ENCODE measurements around the gene RTF1.
"Not testable (repeated sequence)": the region's sequence is repeated elsewhere in the genome, so short reads cannot be mapped to it uniquely, and the experiment has no call there.

RTF1 gene

GRCh38 chr15:41465822-41466421 lies 49.0 kb downstream of the RTF1 start:
- DNase-seq (ENCODE audit: low read depth), result peak; percentile 72
- H3K4me3 ChIP-seq (ENCODE audit: low read depth, low read length), result no peak overlapping the region
- TF ChIP-seq CTCF (IDR thresholded peaks at IDR 0.05; ENCODE audit: insufficient read depth, low read depth, low read length, missing control alignments), result peak; percentile 98

- TF ChIP-seq CTCF (IDR thresholded peaks at IDR 0.05; ENCODE audit: insufficient read depth, low read depth, low read length, missing control alignments), result no peak
- H3K4me3 ChIP-seq (ENCODE audit: low read depth, low read length), result no peak overlapping the region
- DNase-seq (ENCODE audit: low read depth), result no peak
Measured at GRCh38 chr15:41466711-41467110, 49.8 kb downstream of the RTF1 start.

- not testable (repeated sequence) for DNase-seq (ENCODE audit: low read depth); H3K4me3 ChIP-seq (ENCODE audit: low read depth, low read length)
Measured at GRCh38 chr15:41469644-41470043, 52.7 kb downstream of the RTF1 start.

GRCh38 chr15:41473418-41473817 lies 56.5 kb downstream of the RTF1 start:
- no peak for DNase-seq (ENCODE audit: low read depth)
- no peak overlapping the region for H3K4me3 ChIP-seq (ENCODE audit: low read depth, low read length)
- no peak for TF ChIP-seq CTCF (IDR thresholded peaks at IDR 0.05; ENCODE audit: insufficient read depth, low read depth, low read length, missing control alignments)

GRCh38 chr15:41474436-41474835 lies 57.5 kb downstream of the RTF1 start:
- no peak for TF ChIP-seq CTCF (IDR thresholded peaks at IDR 0.05; ENCODE audit: insufficient read depth, low read depth, low read length, missing control alignments)
- DNase-seq (ENCODE audit: low read depth), result no peak

GRCh38 chr15:41474941-41475340 lies 58.0 kb downstream of the RTF1 start:
- no peak for TF ChIP-seq CTCF (IDR thresholded peaks at IDR 0.05; ENCODE audit: insufficient read depth, low read depth, low read length, missing control alignments)
- DNase-seq (ENCODE audit: low read depth), result no peak
- no peak overlapping the region for H3K4me3 ChIP-seq (ENCODE audit: low read depth, low read length)

More at GRCh38 chr15:41474436-41474835, 57.5 kb downstream of the RTF1 start:
- no peak overlapping the region for H3K4me3 ChIP-seq (ENCODE audit: low read depth, low read length)

- TF ChIP-seq CTCF (IDR thresholded peaks at IDR 0.05; ENCODE audit: insufficient read depth, low read depth, low read length, missing control alignments), result no peak
- no peak for DNase-seq (ENCODE audit: low read depth)
- no peak overlapping the region for H3K4me3 ChIP-seq (ENCODE audit: low read depth, low read length)
Measured at GRCh38 chr15:41476416-41477048, 59.6 kb downstream of the RTF1 start.

Measured in GM12865 (cell line).